ENCODE measurements around the gene TSC22D3. TPM values are rescaled to one million over a fixed set of nuclear protein-coding genes. Genes with fewer than 3 reads are reported as not detected.
"Not testable (repeated sequence)": the region's sequence is repeated elsewhere in the genome, so short reads cannot be mapped to it uniquely, and the experiment has no call there.

Gene TSC22D3
- total RNA-seq, 1 donor from 2014 or later: 30.3 TPM

GRCh38 chrX:107676559-107677378 lies 98.8 kb downstream of the TSC22D3 start:
- Histone ChIP-seq H3K4me3 (ENCODE audit: low read length in 3 of 3) (peak overlapping the region; percentile 60 to 69 (median 65)), H3K4me1 (ENCODE audit: control insufficient read depth in 3 of 3, insufficient read depth in 3 of 3, low read length in 3 of 3) (peaks cover 28 to 45% (median 40%) of the 10 kb centered on the region in 3 donors), H3K27me3 (ENCODE audit: control insufficient read depth in 3 of 3, insufficient read depth in 3 of 3, low read length in 3 of 3) (peaks cover 0 to 8% (median 0%) of the 10 kb centered on the region in 3 donors)

DNA sequence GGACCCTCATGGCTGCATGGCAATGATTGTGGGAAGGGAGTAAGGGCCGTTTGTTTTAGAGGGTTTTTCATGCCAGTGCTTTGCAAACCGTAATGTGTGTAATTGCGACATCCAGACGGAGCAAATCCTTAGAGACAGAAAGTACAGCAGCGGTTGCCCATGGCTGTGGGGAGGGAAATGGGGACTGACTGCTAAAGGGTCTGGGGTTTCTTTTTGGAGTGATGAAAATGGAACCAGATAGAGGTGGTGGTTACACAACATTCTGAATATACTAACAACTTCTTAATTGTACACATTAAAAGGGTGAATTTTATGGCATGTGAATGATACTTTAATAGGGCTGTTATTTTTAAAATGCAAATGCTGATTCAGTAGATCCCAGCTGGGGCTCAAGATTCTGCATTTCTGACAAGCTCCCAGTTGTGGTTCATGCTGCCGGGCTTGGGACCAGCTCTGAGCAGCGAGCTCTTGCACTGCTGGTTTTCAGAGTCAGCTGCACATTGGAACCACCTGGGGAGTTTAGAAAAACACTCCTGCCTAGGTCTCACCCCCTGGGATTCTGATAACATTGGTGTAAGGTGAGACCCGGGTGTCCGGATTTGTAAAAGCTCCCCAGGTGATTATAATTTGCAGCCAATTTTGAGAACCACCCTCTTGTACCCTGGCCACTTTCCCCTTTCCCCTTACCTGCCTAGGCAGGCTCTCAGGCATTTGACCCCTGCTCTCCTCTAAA lies 99.6 kb downstream of the TSC22D3 start:
- peaks cover 28 to 45% (median 40%) of the 10 kb centered on the region in 3 donors for H3K4me1 ChIP-seq (ENCODE audit: control insufficient read depth in 3 of 3, insufficient read depth in 3 of 3, low read length in 3 of 3)
- peaks cover 0 to 8% (median 0%) of the 10 kb centered on the region in 3 donors for H3K27me3 ChIP-seq (ENCODE audit: control insufficient read depth in 3 of 3, insufficient read depth in 3 of 3, low read length in 3 of 3)
- no peaks in the 10 kb centered on the region for H3K9me3 ChIP-seq (ENCODE audit: control insufficient read depth in 3 of 3, low read length in 3 of 3)
- H3K4me3 ChIP-seq (ENCODE audit: low read length in 3 of 3): peak overlapping the region; percentile 60 to 69 (median 65)
- H3K9ac ChIP-seq (ENCODE audit: low read depth in 1 of 3, low read length in 3 of 3): peak overlapping the region; percentile 67 to 76 (median 72)
- no peaks in the 10 kb centered on the region for H3K36me3 ChIP-seq (ENCODE audit: control insufficient read depth in 3 of 3, insufficient read depth in 3 of 3, low read length in 3 of 3)
- H3K27ac ChIP-seq (ENCODE audit: low read depth, low read length): peak overlapping the region; percentile 86

More at GRCh38 chrX:107676559-107677378, 98.8 kb downstream of the TSC22D3 start:
- Histone ChIP-seq H3K27ac (ENCODE audit: low read depth, low read length) (peak overlapping the region; percentile 86), H3K9me3 (ENCODE audit: control insufficient read depth in 3 of 3, low read length in 3 of 3) (no peaks in the 10 kb centered on the region), H3K36me3 (ENCODE audit: control insufficient read depth in 3 of 3, insufficient read depth in 3 of 3, low read length in 3 of 3) (no peaks in the 10 kb centered on the region), H3K9ac (ENCODE audit: low read depth in 1 of 3, low read length in 3 of 3) (peak overlapping the region; percentile 67 to 76 (median 72))

DNA sequence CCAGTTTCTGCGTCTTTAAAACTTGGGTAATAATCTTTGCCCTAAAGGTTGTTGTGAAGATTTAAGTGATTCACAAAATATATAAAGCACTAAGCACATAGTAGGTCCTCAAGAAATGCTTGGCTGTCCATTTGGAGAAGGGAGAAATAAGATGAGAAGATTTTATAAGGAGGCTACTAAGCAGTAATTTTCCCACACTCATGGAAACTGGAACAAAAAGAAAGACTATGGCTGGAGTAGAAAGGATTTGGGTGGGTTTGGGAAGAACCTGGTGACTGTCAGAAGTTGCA lies 100.3 kb downstream of the TSC22D3 start:
- no peak overlapping the region for H3K9ac ChIP-seq (ENCODE audit: low read depth in 1 of 3, low read length in 3 of 3)
- no peaks in the 10 kb centered on the region for H3K9me3 ChIP-seq (ENCODE audit: control insufficient read depth in 3 of 3, low read length in 3 of 3)
- peak overlapping the region in 1 of 3 donors; percentile 69 for H3K4me3 ChIP-seq (ENCODE audit: low read length in 3 of 3)
- no peaks in the 10 kb centered on the region for H3K36me3 ChIP-seq (ENCODE audit: control insufficient read depth in 3 of 3, insufficient read depth in 3 of 3, low read length in 3 of 3)
- H3K4me1 ChIP-seq (ENCODE audit: control insufficient read depth in 3 of 3, insufficient read depth in 3 of 3, low read length in 3 of 3): peaks cover 28 to 45% (median 41%) of the 10 kb centered on the region in 3 donors
- H3K27ac ChIP-seq (ENCODE audit: low read depth, low read length): peak overlapping the region; percentile 86
- H3K27me3 ChIP-seq (ENCODE audit: control insufficient read depth in 3 of 3, insufficient read depth in 3 of 3, low read length in 3 of 3): peaks cover 0 to 4% (median 0%) of the 10 kb centered on the region in 3 donors

GRCh38 chrX:107674480-107675364 lies 100.9 kb downstream of the TSC22D3 start:
- no peaks in the 10 kb centered on the region for H3K36me3 ChIP-seq (ENCODE audit: control insufficient read depth in 3 of 3, insufficient read depth in 3 of 3, low read length in 3 of 3)
- H3K4me3 ChIP-seq (ENCODE audit: low read length in 3 of 3): no peak overlapping the region
- peak overlapping the region; percentile 86 for H3K27ac ChIP-seq (ENCODE audit: low read depth, low read length)
- peaks cover 0 to 3% (median 0%) of the 10 kb centered on the region in 3 donors for H3K27me3 ChIP-seq (ENCODE audit: control insufficient read depth in 3 of 3, insufficient read depth in 3 of 3, low read length in 3 of 3)
- peak overlapping the region in 2 of 3 donors; percentile 19 to 33 for H3K9ac ChIP-seq (ENCODE audit: low read depth in 1 of 3, low read length in 3 of 3)
- H3K9me3 ChIP-seq (ENCODE audit: control insufficient read depth in 3 of 3, low read length in 3 of 3): no peaks in the 10 kb centered on the region
- H3K4me1 ChIP-seq (ENCODE audit: control insufficient read depth in 3 of 3, insufficient read depth in 3 of 3, low read length in 3 of 3): peaks cover 28 to 45% (median 45%) of the 10 kb centered on the region in 3 donors

GRCh38 chrX:107673933-107674479 lies 101.6 kb downstream of the TSC22D3 start:
- no peak overlapping the region for H3K4me3 ChIP-seq (ENCODE audit: low read length in 3 of 3)
- peak overlapping the region in 2 of 3 donors; percentile 19 to 33 for H3K9ac ChIP-seq (ENCODE audit: low read depth in 1 of 3, low read length in 3 of 3)
- peaks cover 24 to 41% (median 39%) of the 10 kb centered on the region in 3 donors for H3K4me1 ChIP-seq (ENCODE audit: control insufficient read depth in 3 of 3, insufficient read depth in 3 of 3, low read length in 3 of 3)
- H3K9me3 ChIP-seq (ENCODE audit: control insufficient read depth in 3 of 3, low read length in 3 of 3): no peaks in the 10 kb centered on the region
- H3K27ac ChIP-seq (ENCODE audit: low read depth, low read length): peak overlapping the region; percentile 86
- peaks cover 0 to 3% (median 0%) of the 10 kb centered on the region in 3 donors for H3K27me3 ChIP-seq (ENCODE audit: control insufficient read depth in 3 of 3, insufficient read depth in 3 of 3, low read length in 3 of 3)
- no peaks in the 10 kb centered on the region for H3K36me3 ChIP-seq (ENCODE audit: control insufficient read depth in 3 of 3, insufficient read depth in 3 of 3, low read length in 3 of 3)

DNA sequence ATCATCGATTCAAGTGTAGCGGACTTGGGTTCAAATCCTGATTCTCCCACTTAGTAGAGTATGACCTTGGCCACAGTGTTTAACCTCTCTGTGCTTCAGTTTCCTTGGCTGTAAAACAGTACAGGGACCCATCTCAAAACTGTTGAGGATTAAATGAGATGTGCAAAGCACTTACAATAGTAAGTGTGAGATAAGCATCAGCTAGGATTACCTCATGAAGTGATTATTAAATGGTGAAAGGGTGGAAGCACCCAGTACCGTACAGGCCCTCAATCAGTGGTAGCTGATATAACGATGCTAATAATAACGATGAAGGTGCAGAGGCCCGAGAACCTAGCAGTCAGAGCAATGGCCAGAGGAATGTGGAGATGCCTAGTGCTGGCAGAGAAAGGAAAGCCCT lies 102.2 kb downstream of the TSC22D3 start:
- H3K9ac ChIP-seq (ENCODE audit: low read depth in 1 of 3, low read length in 3 of 3): no peak overlapping the region
- H3K9me3 ChIP-seq (ENCODE audit: control insufficient read depth in 3 of 3, low read length in 3 of 3): no peaks in the 10 kb centered on the region
- peaks cover 22 to 38% (median 35%) of the 10 kb centered on the region in 3 donors for H3K4me1 ChIP-seq (ENCODE audit: control insufficient read depth in 3 of 3, insufficient read depth in 3 of 3, low read length in 3 of 3)
- H3K27me3 ChIP-seq (ENCODE audit: control insufficient read depth in 3 of 3, insufficient read depth in 3 of 3, low read length in 3 of 3): peaks cover 0 to 3% (median 0%) of the 10 kb centered on the region in 3 donors
- no peaks in the 10 kb centered on the region for H3K36me3 ChIP-seq (ENCODE audit: control insufficient read depth in 3 of 3, insufficient read depth in 3 of 3, low read length in 3 of 3)
- H3K27ac ChIP-seq (ENCODE audit: low read depth, low read length): peak overlapping the region; percentile 74
- no peak overlapping the region for H3K4me3 ChIP-seq (ENCODE audit: low read length in 3 of 3)

DNA sequence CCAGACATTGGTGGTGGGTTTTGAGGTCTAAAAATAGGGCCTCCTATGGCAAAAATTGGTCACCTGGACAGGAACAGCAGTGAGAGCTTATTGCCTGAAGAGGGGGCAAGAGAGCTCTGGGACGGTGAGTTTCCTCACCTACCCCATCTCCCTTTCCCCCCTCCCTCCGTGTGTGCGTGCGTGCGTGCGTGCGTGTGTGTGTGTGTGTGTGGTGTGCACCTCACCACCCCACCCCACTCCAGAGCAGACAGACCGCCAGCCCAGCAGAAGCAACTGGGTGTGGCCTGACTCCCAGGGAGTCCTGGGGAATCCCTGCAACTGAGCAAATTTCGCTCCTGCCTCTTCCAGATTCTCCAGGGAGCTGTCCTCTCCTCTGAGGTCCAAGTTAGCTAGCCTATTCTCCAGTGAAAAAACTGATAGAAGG lies 102.6 kb downstream of the TSC22D3 start:
- H3K9ac ChIP-seq (ENCODE audit: low read depth in 1 of 3, low read length in 3 of 3): no peak overlapping the region
- H3K27ac ChIP-seq (ENCODE audit: low read depth, low read length): peak overlapping the region; percentile 74
- H3K27me3 ChIP-seq (ENCODE audit: control insufficient read depth in 3 of 3, insufficient read depth in 3 of 3, low read length in 3 of 3): peaks cover 0 to 3% (median 0%) of the 10 kb centered on the region in 3 donors
- no peak overlapping the region for H3K4me3 ChIP-seq (ENCODE audit: low read length in 3 of 3)
- H3K4me1 ChIP-seq (ENCODE audit: control insufficient read depth in 3 of 3, insufficient read depth in 3 of 3, low read length in 3 of 3): peaks cover 18 to 34% (median 33%) of the 10 kb centered on the region in 3 donors
- H3K36me3 ChIP-seq (ENCODE audit: control insufficient read depth in 3 of 3, insufficient read depth in 3 of 3, low read length in 3 of 3): no peaks in the 10 kb centered on the region
- H3K9me3 ChIP-seq (ENCODE audit: control insufficient read depth in 3 of 3, low read length in 3 of 3): no peaks in the 10 kb centered on the region

- peaks cover 12 to 26% (median 25%) of the 10 kb centered on the region in 3 donors for H3K4me1 ChIP-seq (ENCODE audit: control insufficient read depth in 3 of 3, insufficient read depth in 3 of 3, low read length in 3 of 3)
- not testable (repeated sequence) for H3K4me3 ChIP-seq (ENCODE audit: low read length in 3 of 3); H3K36me3 ChIP-seq (ENCODE audit: control insufficient read depth in 3 of 3, insufficient read depth in 3 of 3, low read length in 3 of 3); H3K9me3 ChIP-seq (ENCODE audit: control insufficient read depth in 3 of 3, low read length in 3 of 3); H3K9ac ChIP-seq (ENCODE audit: low read depth in 1 of 3, low read length in 3 of 3); H3K27me3 ChIP-seq (ENCODE audit: control insufficient read depth in 3 of 3, insufficient read depth in 3 of 3, low read length in 3 of 3); H3K27ac ChIP-seq (ENCODE audit: low read depth, low read length)
These were observed 104.3 kb downstream of the TSC22D3 start for GRCh38 chrX:107671256-107671655.

- H3K4me3 ChIP-seq (ENCODE audit: low read length in 3 of 3): no peak overlapping the region
- H3K9me3 ChIP-seq (ENCODE audit: control insufficient read depth in 3 of 3, low read length in 3 of 3): no peaks in the 10 kb centered on the region
- peaks cover 4 to 18% (median 15%) of the 10 kb centered on the region in 3 donors for H3K4me1 ChIP-seq (ENCODE audit: control insufficient read depth in 3 of 3, insufficient read depth in 3 of 3, low read length in 3 of 3)
- H3K27ac ChIP-seq (ENCODE audit: low read depth, low read length): no peak overlapping the region
- H3K36me3 ChIP-seq (ENCODE audit: control insufficient read depth in 3 of 3, insufficient read depth in 3 of 3, low read length in 3 of 3): no peaks in the 10 kb centered on the region
- H3K9ac ChIP-seq (ENCODE audit: low read depth in 1 of 3, low read length in 3 of 3): no peak overlapping the region
- peaks cover 0 to 3% (median 0%) of the 10 kb centered on the region in 3 donors for H3K27me3 ChIP-seq (ENCODE audit: control insufficient read depth in 3 of 3, insufficient read depth in 3 of 3, low read length in 3 of 3)
These were observed 105.5 kb downstream of the TSC22D3 start for GRCh38 chrX:107669885-107670628.

Measured in skeletal muscle tissue (tissue), 4 donors.